Neuronal stem cell (in vitro differentiated cells): ENCODE measurements around the gene SAMD14.

Experiments used
- DNase-seq: peaks from one replicate; pipeline ENCODE4 v3.0.0-alpha.2; 2013; ENCODE audit warnings: low spot score
- H2AFZ ChIP-seq: one replicate; pipeline ENCODE4 v1.6.1; 2013; ENCODE audit warnings: mild to moderate bottlenecking, low read length, inconsistent platforms
- H2AK5ac ChIP-seq: 2 replicates; pipeline ENCODE4 v1.6.1; 2013; ENCODE audit warnings: low read depth, mild to moderate bottlenecking, inconsistent platforms, low read length, moderate library complexity, mixed read lengths
- H2BK120ac ChIP-seq: 2 replicates; pipeline ENCODE4 v1.6.1; 2013; ENCODE audit warnings: low read depth, mild to moderate bottlenecking, inconsistent platforms, low read length, moderate library complexity, mixed read lengths
- H2BK12ac ChIP-seq: one replicate; pipeline ENCODE4 v1.6.1; 2013; ENCODE audit warnings: low read length, inconsistent platforms
- H2BK15ac ChIP-seq: 2 replicates; pipeline ENCODE4 v1.6.1; 2013; ENCODE audit warnings: mild to moderate bottlenecking, low read length, inconsistent platforms, mixed read lengths
- H2BK5ac ChIP-seq: one replicate; pipeline ENCODE4 v1.6.1; 2013; ENCODE audit warnings: inconsistent platforms, mild to moderate bottlenecking, low read length, moderate library complexity
- H3K14ac ChIP-seq: one replicate; pipeline ENCODE4 v1.6.1; 2013; ENCODE audit warnings: low read length, inconsistent platforms
- H3K18ac ChIP-seq: 2 replicates; pipeline ENCODE4 v1.6.1; 2013; ENCODE audit warnings: low read length, inconsistent platforms
- H3K23ac ChIP-seq: 2 replicates; pipeline ENCODE4 v1.6.1; 2013; ENCODE audit warnings: low read depth, mild to moderate bottlenecking, mixed read lengths, low read length, inconsistent platforms; ENCODE audit not compliant: poor library complexity
- H3K27ac ChIP-seq: replicated peaks from 3 replicates; pipeline ENCODE4 v1.5.1; 2013; ENCODE audit warnings: low read length, inconsistent platforms
- H3K27me3 ChIP-seq, 3 experiments: 2 replicates each; pipeline ENCODE4 v1.6.1; 2013; ENCODE audit warnings: low read length in 3 of 3, mild to moderate bottlenecking in 2 of 3, inconsistent platforms in 1 of 3, low read depth in 1 of 3, mixed read lengths in 1 of 3, moderate library complexity in 1 of 3; ENCODE audit not compliant: control insufficient read depth in 3 of 3, insufficient read depth in 3 of 3
- H3K36me3 ChIP-seq, 2 donors: replicated peaks in 1 of 2; 2 replicates each; pipeline ENCODE4 v1.6.1; 2013; ENCODE audit warnings: low read length in 2 of 2; ENCODE audit not compliant: control insufficient read depth in 2 of 2, insufficient read depth in 2 of 2
- H3K4ac ChIP-seq: 2 replicates; pipeline ENCODE4 v1.6.1; 2013; ENCODE audit warnings: inconsistent platforms, mild to moderate bottlenecking, low read length, moderate library complexity
- H3K4me1 ChIP-seq, 2 donors: 1 replicate in 1 of 2; 2 replicates in 1 of 2; pipeline ENCODE4 v1.6.1; 2013; ENCODE audit warnings: low read length in 2 of 2, low read depth in 1 of 2; ENCODE audit not compliant: control insufficient read depth in 2 of 2, insufficient read depth in 1 of 2
- H3K4me2 ChIP-seq: one replicate; pipeline ENCODE4 v1.6.1; 2013; ENCODE audit warnings: mild to moderate bottlenecking, low read length, inconsistent platforms; ENCODE audit not compliant: insufficient read depth, poor library complexity, severe bottlenecking
- H3K4me3 ChIP-seq, 2 donors: 2 replicates each; pipeline ENCODE4 v1.5.1; 2013; ENCODE audit warnings: low read length in 2 of 2, mild to moderate bottlenecking in 2 of 2, inconsistent platforms in 1 of 2, moderate library complexity in 1 of 2
- H3K79me1 ChIP-seq: one replicate; pipeline ENCODE4 v1.6.1; 2013; ENCODE audit warnings: low read depth, mild to moderate bottlenecking, inconsistent platforms, low read length, moderate library complexity
- H3K9ac ChIP-seq: one replicate; pipeline ENCODE4 v1.6.1; 2013; ENCODE audit warnings: mild to moderate bottlenecking, low read depth, low read length, inconsistent platforms; ENCODE audit not compliant: poor library complexity
- H3K9me3 ChIP-seq, 2 donors: replicated peaks in 1 of 2; 2 replicates each; pipeline versions ENCODE3 to v1.6.1; 2013; ENCODE audit warnings: low read length in 2 of 2, mild to moderate bottlenecking in 2 of 2, inconsistent platforms in 1 of 2, low read depth in 1 of 2, mixed read lengths in 1 of 2, moderate library complexity in 1 of 2; ENCODE audit not compliant: control insufficient read depth in 2 of 2, insufficient read depth in 1 of 2
- H4K8ac ChIP-seq: one replicate; pipeline ENCODE4 v1.6.1; 2013; ENCODE audit warnings: low read depth, mild to moderate bottlenecking, inconsistent platforms, low read length, moderate library complexity
- H4K91ac ChIP-seq: one replicate; pipeline ENCODE4 v1.6.1; 2013; ENCODE audit warnings: low read length, low read depth, mild to moderate bottlenecking, inconsistent platforms; ENCODE audit not compliant: poor library complexity
- WGBS, 2 donors: extraction: QIAGEN DNeasy Blood & Tissue Kit; methylation state at CpG; one replicate each; pipeline ENCODE4 v1.1.7; 2013; ENCODE audit warnings: missing lambda C conversion rate in 2 of 2, mixed read lengths in 1 of 2; ENCODE audit not compliant: insufficient read length in 2 of 2, insufficient replicate concordance in 1 of 2; ENCODE audit errors: extremely low coverage in 2 of 2; 5-methylcytosine and 5-hydroxymethylcytosine counted together

Gene SAMD14

DNA sequence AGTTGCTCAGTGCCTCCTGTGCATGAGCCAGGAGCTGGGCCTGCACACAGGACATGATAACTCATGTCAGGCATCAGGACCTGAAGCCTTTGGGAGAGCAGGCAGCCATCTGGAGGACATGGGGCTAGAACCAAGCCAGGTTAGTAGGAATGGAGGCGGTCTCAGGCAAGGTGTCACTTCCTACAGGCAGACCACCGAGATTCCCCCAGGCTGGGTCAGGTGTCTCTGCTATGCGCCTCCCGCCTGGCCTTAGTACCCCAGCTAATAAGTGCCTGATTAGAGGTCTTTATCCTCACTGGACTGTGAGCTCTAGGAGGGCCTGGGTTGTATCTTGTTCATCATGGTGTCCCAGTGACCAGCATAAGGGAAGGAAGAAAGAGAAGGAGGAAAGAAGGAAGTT is 15.6 kb downstream of the SAMD14 start:
- Histone ChIP-seq H3K79me1 (no peaks in the 10 kb centered on the region), H2BK5ac (peak overlapping the region; percentile 21), H4K91ac (no peak overlapping the region), H3K23ac (peak overlapping the region; percentile 60), H2AFZ (no peak overlapping the region), H3K9ac (no peak overlapping the region), H2BK15ac (peak overlapping the region; percentile 7), H3K4me1 (peaks cover 18 to 19% of the 10 kb centered on the region in 2 donors), H2AK5ac (peak overlapping the region; percentile 48), H3K27me3 (peaks cover 0 to 3% (median 0%) of the 10 kb centered on the region in 3 experiments), H2BK12ac (no peak overlapping the region), H4K8ac (no peak overlapping the region), H3K18ac (peak overlapping the region; percentile 15), H3K36me3 (peaks cover 9 to 33% of the 10 kb centered on the region in 2 donors), H3K9me3 (no peaks in the 10 kb centered on the region), H3K4me2 (no peak overlapping the region), H3K27ac (no peak overlapping the region), H3K14ac (no peak overlapping the region), H3K4ac (no peak overlapping the region), H3K4me3 (no peak overlapping the region), H2BK120ac (peak overlapping the region; percentile 44)
- no peak for DNase-seq
- WGBS, 2 donors = no CpG with 5 or more reads among the region's 4 CpGs

DNA sequence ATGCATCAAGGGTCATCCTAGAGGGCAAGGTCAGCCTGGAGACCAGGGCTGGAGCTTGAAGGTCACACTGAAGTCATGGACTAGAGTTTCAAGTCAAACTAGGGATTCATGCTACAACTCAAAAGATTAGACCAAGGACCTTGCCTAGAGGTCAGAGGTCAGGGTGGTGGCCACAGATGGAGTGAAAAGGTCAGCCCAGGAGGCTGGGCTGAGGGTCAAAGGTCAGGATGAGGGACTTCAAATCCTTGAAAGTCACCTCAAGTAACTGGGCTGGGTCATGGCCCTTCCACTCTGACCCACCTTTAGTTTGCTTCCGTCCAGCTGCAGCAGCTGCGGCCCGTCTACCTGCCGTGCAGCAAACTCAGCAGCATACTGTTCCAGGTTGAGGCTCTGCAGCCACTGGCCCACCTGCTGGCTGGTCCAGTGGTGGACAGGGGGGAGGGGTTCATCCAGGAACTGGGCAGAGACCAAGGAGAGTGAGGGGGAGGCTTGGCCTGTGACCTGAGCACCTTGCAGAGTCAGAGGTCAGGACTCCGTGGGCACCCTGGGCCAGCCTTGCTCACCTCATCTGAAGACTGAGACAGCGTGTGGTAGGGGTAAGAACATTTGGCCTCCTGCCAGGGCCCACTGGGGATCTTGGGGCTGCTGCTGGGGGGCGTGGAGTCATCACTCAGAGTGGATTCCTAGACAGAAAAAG is 16.2 kb downstream of the SAMD14 start:
- Histone ChIP-seq H4K8ac (no peak overlapping the region), H3K14ac (peak overlapping the region; percentile 25), H3K4ac (no peak overlapping the region), H3K18ac (peak overlapping the region; percentile 5), H3K9me3 (no peaks in the 10 kb centered on the region), H3K4me2 (no peak overlapping the region), H4K91ac (peak overlapping the region; percentile 11), H2AFZ (no peak overlapping the region), H3K79me1 (peaks cover under 1% of the 10 kb centered on the region), H3K27ac (no peak overlapping the region), H3K4me1 (peaks cover 18 to 19% of the 10 kb centered on the region in 2 donors), H3K27me3 (peaks cover 0 to 3% (median 0%) of the 10 kb centered on the region in 3 experiments), H2BK5ac (peak overlapping the region; percentile 21), H2BK12ac (no peak overlapping the region), H3K23ac (peak overlapping the region; percentile 60), H2AK5ac (peak overlapping the region; percentile 48), H2BK120ac (peak overlapping the region; percentile 44), H2BK15ac (peak overlapping the region; percentile 7), H3K4me3 (no peak overlapping the region), H3K9ac (no peak overlapping the region), H3K36me3 (peaks cover 12 to 36% of the 10 kb centered on the region in 2 donors)
- no CpG with 5 or more reads among the region's 7 CpGs for WGBS, 2 donors
- DNase-seq = no peak

DNA sequence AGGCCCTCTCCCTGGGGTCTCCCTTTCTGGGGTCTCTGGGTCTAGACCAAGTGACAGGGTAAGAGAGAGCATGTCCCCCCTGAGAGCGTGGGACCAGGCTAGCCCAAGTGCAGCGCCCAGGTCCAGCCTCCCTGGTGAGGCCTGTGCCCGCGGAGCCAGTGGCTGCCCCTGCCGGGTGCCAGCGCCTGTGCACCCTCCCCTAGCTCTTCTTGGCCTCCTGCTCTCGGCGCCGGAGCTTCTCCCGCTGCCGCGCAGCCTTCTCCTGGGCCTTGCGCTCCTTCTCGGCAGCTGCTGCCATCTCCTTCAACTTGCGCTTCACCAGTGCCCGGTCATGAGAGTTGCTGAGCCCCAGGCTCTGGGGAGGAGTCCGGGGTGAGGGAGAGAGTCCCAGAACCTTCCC is 17.3 kb downstream of the SAMD14 start:
- Histone ChIP-seq H2BK15ac (peak overlapping the region; percentile 55), H2AFZ (no peak overlapping the region), H3K9ac (peak overlapping the region; percentile 14), H3K4me1 (peaks cover 18 to 19% of the 10 kb centered on the region in 2 donors), H3K27ac (no peak overlapping the region), H3K18ac (peak overlapping the region; percentile 60), H3K4me3 (no peak overlapping the region), H3K4ac (no peak overlapping the region), H2BK120ac (peak overlapping the region; percentile 16), H3K27me3 (peaks cover 0 to 1% (median 0%) of the 10 kb centered on the region in 3 experiments), H4K91ac (no peak overlapping the region), H3K14ac (no peak overlapping the region), H3K23ac (no peak overlapping the region), H3K79me1 (peaks cover 2% of the 10 kb centered on the region), H3K36me3 (peaks cover 18 to 41% of the 10 kb centered on the region in 2 donors), H3K4me2 (no peak overlapping the region), H4K8ac (no peak overlapping the region), H3K9me3 (no peaks in the 10 kb centered on the region), H2BK12ac (no peak overlapping the region), H2BK5ac (peak overlapping the region; percentile 76), H2AK5ac (peak overlapping the region; percentile 33)
- no peak for DNase-seq
- WGBS, 2 donors = no CpG with 5 or more reads among the region's 17 CpGs
